H1 (cell line): Measurements from ENCODE around the gene LUC7L3. TPM values are rescaled to one million over a fixed set of nuclear protein-coding genes. Genes with fewer than 3 reads are reported as not detected.

Experiments
- CTCF ChIA-PET: fragments of 300-600 bp; sonication (Branson Sonifier 250); formaldehyde crosslinking; loops from one replicate; lab custom pipeline; 2021; ENCODE audit not compliant: partially characterized antibody; lab: Charles Lee
- POLR2A ChIA-PET: fragments of 300-600 bp; sonication (Branson Sonifier 250); formaldehyde crosslinking; loops from one replicate; lab custom pipeline; 2021; ENCODE audit warnings: inconsistent platforms; ENCODE audit not compliant: partially characterized antibody; lab: Charles Lee
- DNase-seq, 2 experiments: peaks; one replicate each; pipeline versions ENCODE4 v3.0.0 to v3.0.0-alpha.2; 2010 to 2022; ENCODE audit warnings: low spot score in 2 of 2, low read depth in 1 of 2, mixed read lengths in 1 of 2
- FAIRE-seq: peaks from 2 replicates; lab custom pipeline; 2011; peaks lifted over from hg19 to GRCh38; lab: Jason Lieb, UNC
- H2AFZ ChIP-seq: 2 replicates; pipeline ENCODE4 v1.8.1; 2012; ENCODE audit warnings: low read length, inconsistent platforms
- H2AK5ac ChIP-seq: 2 replicates; pipeline ENCODE4 v1.6.1; 2013; ENCODE audit warnings: low read depth, low read length
- H2BK120ac ChIP-seq: replicated peaks from 2 replicates; pipeline ENCODE3; 2013; ENCODE audit warnings: low read depth, low read length, inconsistent platforms
- H2BK12ac ChIP-seq: 2 replicates; pipeline ENCODE4 v1.6.1; 2013; ENCODE audit warnings: low read depth, low read length
- H2BK15ac ChIP-seq: 2 replicates; pipeline ENCODE4 v1.6.1; 2013; ENCODE audit warnings: low read length
- H2BK20ac ChIP-seq: 2 replicates; pipeline ENCODE4 v1.6.1; 2013; ENCODE audit warnings: low read length
- H2BK5ac ChIP-seq: 2 replicates; pipeline ENCODE4 v1.6.1; 2013; ENCODE audit warnings: low read depth, low read length
- H3K14ac ChIP-seq: 2 replicates; pipeline ENCODE4 v1.6.1; 2013; ENCODE audit warnings: inconsistent platforms; ENCODE audit not compliant: insufficient read length
- H3K18ac ChIP-seq: 2 replicates; pipeline ENCODE4 v1.6.1; 2013; ENCODE audit warnings: low read length; ENCODE audit errors: extremely low read depth
- H3K23ac ChIP-seq: 2 replicates; pipeline ENCODE4 v1.6.1; 2013; ENCODE audit warnings: inconsistent platforms; ENCODE audit not compliant: insufficient read length
- H3K23me2 ChIP-seq: 2 replicates; pipeline ENCODE4 v1.6.1; 2013; ENCODE audit warnings: low read depth, low read length
- H3K27ac ChIP-seq: 2 replicates; pipeline ENCODE4 v1.6.1; 2011; ENCODE audit warnings: low read depth, low read length, inconsistent platforms
- H3K27me3 ChIP-seq, 4 experiments: replicated peaks in 1 of 4; 1 replicate in 1 of 4; 2 replicates in 3 of 4; pipeline versions ENCODE4 v1.6.1 to v1.8.1; 2011 to 2013; ENCODE audit warnings: low read length in 3 of 4, mild to moderate bottlenecking in 3 of 4, inconsistent platforms in 2 of 4, mixed read lengths in 2 of 4, moderate library complexity in 1 of 4; ENCODE audit not compliant: control insufficient read depth in 3 of 4, insufficient read depth in 3 of 4; ENCODE audit errors: extremely low read depth in 1 of 4
- H3K36me3 ChIP-seq, 4 experiments: 2 replicates each; pipeline versions ENCODE4 v1.6.1 to v1.8.1; 2011 to 2013; ENCODE audit warnings: mild to moderate bottlenecking in 4 of 4, low read length in 3 of 4, moderate library complexity in 2 of 4, control low read depth in 1 of 4, inconsistent platforms in 1 of 4; ENCODE audit not compliant: insufficient read depth in 4 of 4, control insufficient read depth in 2 of 4
- H3K4ac ChIP-seq: replicated peaks from 2 replicates; pipeline ENCODE3; 2013; ENCODE audit warnings: low read length, low read depth, mixed read lengths, inconsistent platforms; ENCODE audit not compliant: insufficient read length
- H3K4me1 ChIP-seq, 4 experiments: replicated peaks in 1 of 4; 1 replicate in 1 of 4; 2 replicates in 3 of 4; pipeline versions ENCODE4 v1.6.1 to v1.8.1; 2011 to 2013; ENCODE audit warnings: low read length in 3 of 4, inconsistent platforms in 2 of 4, mixed read lengths in 1 of 4; ENCODE audit not compliant: insufficient read depth in 4 of 4, control insufficient read depth in 3 of 4
- H3K4me2 ChIP-seq, 2 experiments: 2 replicates each; pipeline versions ENCODE4 v1.6.1 to v1.8.1; 2011 to 2013; ENCODE audit warnings: low read depth in 2 of 2, low read length in 2 of 2, control low read depth in 1 of 2, inconsistent platforms in 1 of 2, mild to moderate bottlenecking in 1 of 2; ENCODE audit not compliant: insufficient read depth in 1 of 2
- H3K4me3 ChIP-seq, 4 experiments: fragments of 200-600, 300-600 bp in 1 of 4; sonication (generic), shearing (Covaris generic), sonication (Bioruptor Twin) in 1 of 4; 2 replicates each; pipeline versions ENCODE4 v1.5.1 to v1.8.1; 2011 to 2016; ENCODE audit warnings: low read length in 4 of 4, low read depth in 3 of 4, control low read depth in 2 of 4, inconsistent platforms in 2 of 4, mild to moderate bottlenecking in 2 of 4, mixed read lengths in 1 of 4, moderate library complexity in 1 of 4; ENCODE audit not compliant: insufficient read depth in 2 of 4; ENCODE audit errors: extremely low read depth in 1 of 4
- H3K56ac ChIP-seq: replicated peaks from 2 replicates; pipeline ENCODE3; 2013; ENCODE audit warnings: low read depth, mild to moderate bottlenecking, mixed read lengths, low read length, inconsistent platforms; ENCODE audit not compliant: insufficient read length
- H3K79me1 ChIP-seq: 2 replicates; pipeline ENCODE4 v1.6.1; 2013; ENCODE audit warnings: low read depth, low read length, control low read depth
- H3K79me2 ChIP-seq, 2 experiments: 2 replicates each; pipeline versions ENCODE4 v1.6.1 to v1.8.1; 2012 to 2013; ENCODE audit warnings: low read length in 2 of 2, mild to moderate bottlenecking in 2 of 2, inconsistent platforms in 1 of 2; ENCODE audit not compliant: insufficient read depth in 2 of 2, control insufficient read depth in 1 of 2
- H3K9ac ChIP-seq, 4 experiments: replicated peaks in 1 of 4; 1 replicate in 1 of 4; 2 replicates in 3 of 4; pipeline versions ENCODE4 v1.6.1 to v1.8.1; 2011 to 2013; ENCODE audit warnings: low read depth in 3 of 4, low read length in 3 of 4, control low read depth in 2 of 4, mild to moderate bottlenecking in 2 of 4, moderate library complexity in 2 of 4, inconsistent platforms in 1 of 4; ENCODE audit errors: extremely low read depth in 1 of 4
- H3K9me3 ChIP-seq, 2 experiments: 2 replicates each; pipeline versions ENCODE4 v1.6.1 to v1.8.1; 2012 to 2013; ENCODE audit warnings: mild to moderate bottlenecking in 2 of 2, moderate library complexity in 2 of 2, control low read depth in 1 of 2, inconsistent platforms in 1 of 2, low read depth in 1 of 2, low read length in 1 of 2, mixed read lengths in 1 of 2; ENCODE audit not compliant: insufficient read depth in 2 of 2
- H4K20me1 ChIP-seq, 2 experiments: replicated peaks in 1 of 2; 2 replicates each; pipeline versions ENCODE3 to v1.8.1; 2011 to 2013; ENCODE audit warnings: inconsistent platforms in 2 of 2, low read length in 2 of 2, mild to moderate bottlenecking in 1 of 2; ENCODE audit not compliant: insufficient read depth in 2 of 2, control insufficient read depth in 1 of 2
- H4K5ac ChIP-seq: 2 replicates; pipeline ENCODE4 v1.6.1; 2013; ENCODE audit warnings: low read length, low read depth, mixed read lengths, inconsistent platforms; ENCODE audit not compliant: insufficient read length
- H4K8ac ChIP-seq: 2 replicates; pipeline ENCODE4 v1.8.0; 2013; ENCODE audit warnings: mild to moderate bottlenecking, moderate library complexity, low read length, inconsistent platforms; ENCODE audit not compliant: insufficient read depth; ENCODE audit errors: extremely low read depth
- H4K91ac ChIP-seq: replicated peaks from 2 replicates; pipeline ENCODE3; 2013; ENCODE audit warnings: low read length, mixed read lengths, inconsistent platforms; ENCODE audit not compliant: insufficient read length
- HDAC2 ChIP-seq, 2 experiments: fragments of 300-600 bp in 1 of 2; sonication (generic) in 1 of 2; IDR thresholded peaks; 2 replicates each; pipeline ENCODE4 v1.6.1; 2011 to 2012; ENCODE audit warnings: low read depth in 2 of 2, low read length in 2 of 2, mild to moderate bottlenecking in 2 of 2, moderate library complexity in 2 of 2, borderline replicate concordance in 1 of 2, inconsistent platforms in 1 of 2
- TAF7 ChIP-seq: optimal IDR thresholded peaks from 2 replicates; pipeline ENCODE3; 2011; ENCODE audit warnings: low read depth, mild to moderate bottlenecking, inconsistent platforms, low read length, moderate library complexity, borderline replicate concordance
- WGBS, 2 experiments: shearing (Covaris generic) in 1 of 2; methylation state at CpG; one replicate each; pipeline versions ENCODE4 v1.1.6 to v1.1.7; 2013 to 2015; ENCODE audit warnings: low lambda C conversion rate in 2 of 2, mixed read lengths in 2 of 2, inconsistent platforms in 1 of 2, low coverage in 1 of 2, missing lambda C conversion rate in 1 of 2; ENCODE audit not compliant: insufficient replicate concordance in 2 of 2, insufficient coverage in 1 of 2, insufficient read length in 1 of 2; ENCODE audit errors: extremely low coverage in 1 of 2, missing lambda C conversion rate in 1 of 2; 5-methylcytosine and 5-hydroxymethylcytosine counted together
- polyA plus RNA-seq, 7 experiments: library from polyadenylated mRNA; depleted of rRNA in 3 of 7; stranded (reverse) in 5 of 7; unstranded in 2 of 7; fragments of >200 nt in 5 of 7; fragments of 200-250 nt in 2 of 7; gene quantifications; 1 replicate in 5 of 7; 2 replicates in 1 of 7; 4 replicates in 1 of 7; pipeline versions ENCODE4 v1.2.1 to v1.2.3, GENCODE V29; 2011 to 2013; ENCODE audit warnings: missing spikeins in 2 of 7, mixed read lengths in 2 of 7
- total RNA-seq: library from RNA; stranded (reverse); fragmentation: NEBNext Ultra II Directional; extraction: Animal tissue kit (Norgen Biotek cat#: 25700); gene quantifications from 2 replicates; pipeline ENCODE4 v1.2.1, GENCODE V29; 2021

The LUC7L3 gene
- total and polyA plus RNA-seq, 2 of the 8 experiments (the other 6 are each of a cell fraction or from before 2014, with no cell fraction given), result 102 to 126 TPM

- DNase-seq (no peak), FAIRE-seq (no peak)
- Histone ChIP-seq H2AFZ (no peak overlapping the region), H3K14ac (no peak overlapping the region), H2BK120ac (no peak overlapping the region), H3K56ac (no peak overlapping the region), H3K79me1 (no peaks in the 10 kb centered on the region), H3K4me1 (peaks cover 0 to 2% (median 0%) of the 10 kb centered on the region in 4 experiments; a peak in 2 of 7 replicates), H3K27ac (no peak overlapping the region), H3K23me2 (no peaks in the 10 kb centered on the region), H4K8ac (no peak overlapping the region; the same call in 1 of the 2 replicates), H3K4ac (no peak overlapping the region), H3K9ac (no peak overlapping the region), H2BK12ac (no peak overlapping the region), H3K27me3 (no peaks in the 10 kb centered on the region), H4K20me1 (no peaks in the 10 kb centered on the region), H2BK15ac (no peak overlapping the region), H3K4me3 (no peak overlapping the region), H3K4me2 (no peak overlapping the region), H4K91ac (no peak overlapping the region), H3K23ac (no peak overlapping the region), H4K5ac (no peak overlapping the region), H3K36me3 (no peaks in the 10 kb centered on the region), H3K9me3 (no peaks in the 10 kb centered on the region), H2AK5ac (no peak overlapping the region), H3K79me2 (no peaks in the 10 kb centered on the region), H3K18ac (no peak overlapping the region), H2BK5ac (no peak overlapping the region), H2BK20ac (no peak overlapping the region)
- WGBS, 2 experiments, result 96% methylated on average over 7 of the region's 7 CpGs; no CpG with 5 or more reads in 1 of the 2 experiments
- TF ChIP-seq TAF7 (no peak), HDAC2 (IDR thresholded peaks at IDR 0.05; ENCODE audit: borderline replicate concordance in 1 of 2, low read depth in 2 of 2, low read length in 2 of 2) (no peak)
- POLR2A ChIA-PET, result interaction anchor here (1.5 kb wide), 1 partner anchor 10 kb away, joined by 4 read pairs; no protein-coding TSS in a partner anchor
- CTCF ChIA-PET, result interaction anchor here (0.6 to 1.7 kb wide), 5 partner anchors 8 to 125 kb away, joined by 3 to 7 read pairs (median 3); no protein-coding TSS in a partner anchor
Measured at GRCh38 chr17:50792132-50792531, 72.7 kb downstream of the LUC7L3 start.
